GM04503 (cell line): ENCODE measurements around the gene FMO1.
"Not testable (repeated sequence)": the region's sequence is repeated elsewhere in the genome, so short reads cannot be mapped to it uniquely, and the experiment has no call there.

Source experiments
- DNase-seq: peaks from one replicate; pipeline ENCODE4 v3.0.0-alpha.2; 2012; ENCODE audit warnings: low read depth

FMO1 gene, protein sequence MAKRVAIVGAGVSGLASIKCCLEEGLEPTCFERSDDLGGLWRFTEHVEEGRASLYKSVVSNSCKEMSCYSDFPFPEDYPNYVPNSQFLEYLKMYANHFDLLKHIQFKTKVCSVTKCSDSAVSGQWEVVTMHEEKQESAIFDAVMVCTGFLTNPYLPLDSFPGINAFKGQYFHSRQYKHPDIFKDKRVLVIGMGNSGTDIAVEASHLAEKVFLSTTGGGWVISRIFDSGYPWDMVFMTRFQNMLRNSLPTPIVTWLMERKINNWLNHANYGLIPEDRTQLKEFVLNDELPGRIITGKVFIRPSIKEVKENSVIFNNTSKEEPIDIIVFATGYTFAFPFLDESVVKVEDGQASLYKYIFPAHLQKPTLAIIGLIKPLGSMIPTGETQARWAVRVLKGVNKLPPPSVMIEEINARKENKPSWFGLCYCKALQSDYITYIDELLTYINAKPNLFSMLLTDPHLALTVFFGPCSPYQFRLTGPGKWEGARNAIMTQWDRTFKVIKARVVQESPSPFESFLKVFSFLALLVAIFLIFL

GRCh38 chr1:171248302-171248701 lies at the start of gene FMO1:
Gene FMO1, plus strand, starts transcription at chr1:171248494. Its CDS starts 9,594 bp downstream, at chr1:171258088.
- no peak for DNase-seq

GRCh38 chr1:171204296-171204695 lies 44.0 kb upstream of the FMO1 start:
- no peak for DNase-seq

DNA sequence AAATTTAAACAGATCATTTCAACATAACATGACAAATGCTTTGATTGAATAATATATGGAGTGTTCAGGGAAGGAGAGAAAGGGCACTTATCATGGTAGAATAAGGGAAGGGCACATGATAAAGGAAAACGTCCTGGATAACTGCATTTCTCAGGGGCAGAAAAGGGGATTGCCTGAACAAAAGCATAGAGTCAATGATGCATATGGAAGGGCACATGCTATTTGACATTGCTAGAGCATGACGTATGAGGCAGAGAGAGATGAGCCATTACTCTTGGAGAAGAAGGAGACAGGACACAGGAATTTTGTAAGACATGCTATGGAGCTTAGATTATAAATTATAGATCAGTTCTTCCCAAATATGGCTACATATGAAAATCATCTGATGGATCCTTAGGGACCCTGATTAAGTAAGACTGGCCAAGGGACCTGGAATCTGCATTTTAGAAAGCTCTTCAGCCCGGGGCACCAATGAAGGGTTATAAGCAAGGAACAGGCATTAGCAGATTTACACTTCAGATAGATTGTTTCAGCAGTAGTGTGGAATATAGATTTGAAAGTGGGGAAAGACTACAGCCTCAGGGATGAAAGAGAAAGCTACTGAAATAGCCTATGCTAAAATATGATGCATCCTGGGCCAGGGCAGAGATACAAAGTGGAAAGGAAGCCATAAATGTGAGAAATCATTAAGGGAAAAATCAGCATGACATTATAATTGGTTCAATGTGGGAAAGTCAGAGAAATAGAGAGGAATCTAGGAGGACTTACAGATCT lies 41.9 kb upstream of the FMO1 start:
- DNase-seq, result no peak

- no peak for DNase-seq
These were observed 41.3 kb upstream of the FMO1 start for GRCh38 chr1:171206978-171207355.

- DNase-seq, result no peak
These were observed 40.9 kb upstream of the FMO1 start for GRCh38 chr1:171207377-171207776.

GRCh38 chr1:171210355-171210754 lies 37.9 kb upstream of the FMO1 start:
- no peak for DNase-seq

DNA sequence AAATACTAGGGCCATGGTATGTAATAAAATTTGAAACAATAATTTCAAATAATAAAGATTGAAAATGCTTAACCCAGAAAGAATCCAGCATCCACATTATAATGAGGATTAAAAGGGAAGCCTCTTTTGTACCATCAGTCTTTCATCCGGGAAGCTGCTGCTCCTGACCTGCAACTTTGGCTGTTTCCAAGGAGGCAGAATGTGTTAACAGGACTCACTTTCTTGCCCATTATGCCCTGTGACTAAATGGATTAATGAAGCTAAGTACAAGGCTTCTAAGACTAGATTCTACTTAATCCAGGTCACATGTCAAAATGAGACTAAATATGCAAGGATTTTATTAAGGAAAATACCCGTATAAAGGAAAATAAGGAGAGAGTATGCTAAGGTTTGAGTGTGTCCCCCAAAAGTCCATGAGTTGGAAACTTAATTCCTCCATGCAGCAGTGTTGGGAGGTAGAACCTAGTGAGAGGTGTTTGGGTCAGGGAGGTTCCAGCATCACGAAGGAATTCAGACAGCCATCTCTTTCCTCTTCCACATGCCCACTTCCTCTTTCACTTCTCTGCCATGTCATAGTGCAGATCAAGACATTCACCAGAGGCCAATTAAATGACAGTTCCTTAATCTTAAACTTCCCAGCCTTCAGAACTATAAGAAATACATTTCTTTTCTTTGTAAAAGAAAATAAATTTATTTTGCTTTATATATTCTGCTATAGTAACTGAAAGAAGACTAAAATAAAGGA lies 35.5 kb upstream of the FMO1 start:
- no peak for DNase-seq

DNA sequence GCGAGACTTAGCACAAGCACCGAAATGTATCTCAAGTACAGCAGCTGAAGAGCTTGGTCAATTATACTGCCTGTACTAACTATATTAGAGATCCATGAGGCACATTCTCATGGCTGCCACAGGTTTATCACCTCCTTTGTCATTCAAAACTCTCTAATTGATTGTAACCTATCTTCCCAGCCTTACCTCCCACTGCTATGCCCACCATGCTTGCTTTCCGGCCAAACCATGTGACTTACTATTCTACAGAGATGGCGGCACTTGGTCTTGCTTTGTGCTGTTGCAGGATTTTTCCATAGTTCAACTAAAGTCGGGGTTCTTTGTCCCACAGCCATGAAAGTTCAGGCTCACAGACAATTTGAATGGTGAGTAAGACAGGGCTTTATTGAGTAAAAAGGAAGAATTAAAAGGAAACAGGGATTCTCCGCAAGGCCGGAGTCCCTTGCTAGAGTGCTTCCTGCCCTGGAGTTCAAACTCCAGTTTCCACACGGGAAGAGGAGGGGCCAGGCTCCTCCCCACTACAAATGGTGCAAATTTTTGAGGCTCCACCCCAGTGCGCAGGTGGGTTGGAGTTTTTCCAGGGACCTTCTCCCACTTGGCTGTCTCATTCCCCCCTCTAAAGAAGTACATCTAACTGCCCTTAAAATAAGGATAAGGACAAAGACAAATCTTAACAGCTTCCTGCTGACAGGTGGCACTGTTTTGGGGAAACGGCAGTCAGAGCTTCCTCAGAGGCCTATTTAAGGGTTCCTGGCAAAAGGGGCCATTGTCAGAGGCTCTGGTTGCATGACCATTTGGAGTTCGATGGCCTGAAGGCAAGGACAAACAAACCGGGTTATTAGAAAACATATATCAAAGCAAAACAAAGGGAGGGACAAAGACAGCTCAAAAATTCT lies 34.5 kb upstream of the FMO1 start:
- DNase-seq, result no peak

DNA sequence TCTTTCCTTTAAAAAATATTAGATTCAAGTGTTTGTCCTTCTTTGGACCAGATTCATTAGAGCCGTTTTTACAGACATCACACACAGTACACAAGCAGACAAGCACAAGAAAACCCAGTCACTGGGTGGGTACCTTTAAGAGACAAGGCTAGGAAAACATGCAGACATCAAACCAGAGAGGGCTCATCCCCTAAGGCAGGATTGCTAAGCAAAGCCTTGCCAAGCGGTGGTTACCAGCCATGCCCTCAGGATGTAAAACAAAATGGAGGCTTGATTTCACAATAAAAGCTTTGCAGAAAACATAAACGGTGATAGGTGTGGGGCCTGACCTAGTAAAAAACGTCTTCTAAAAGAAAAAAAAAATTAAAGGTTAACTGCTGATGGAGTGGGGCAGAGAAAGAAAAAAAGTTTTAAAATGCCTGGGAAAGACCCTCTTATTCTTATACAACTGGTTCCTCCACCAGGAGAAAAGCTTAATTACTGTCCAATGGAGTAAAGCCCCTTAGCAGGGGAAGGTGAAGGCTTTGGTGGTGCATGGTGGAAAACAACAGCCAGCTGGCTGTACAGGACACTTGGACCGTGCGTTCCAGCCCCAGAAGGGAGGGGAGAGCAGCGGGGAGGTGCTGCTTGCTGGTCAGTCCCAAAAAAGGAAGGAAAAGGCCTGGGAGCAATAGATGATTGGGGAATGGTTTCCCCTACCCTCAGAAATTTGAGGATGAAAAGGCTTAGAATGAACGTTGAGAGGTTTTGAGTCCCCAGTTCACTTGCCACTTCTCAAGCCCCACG lies 30.4 kb upstream of the FMO1 start:
- no peak for DNase-seq

- DNase-seq, result no peak
These were observed 29.6 kb upstream of the FMO1 start for GRCh38 chr1:171218661-171219060.

GRCh38 chr1:171219346-171220080 lies 28.8 kb upstream of the FMO1 start:
- DNase-seq, result no peak

DNA sequence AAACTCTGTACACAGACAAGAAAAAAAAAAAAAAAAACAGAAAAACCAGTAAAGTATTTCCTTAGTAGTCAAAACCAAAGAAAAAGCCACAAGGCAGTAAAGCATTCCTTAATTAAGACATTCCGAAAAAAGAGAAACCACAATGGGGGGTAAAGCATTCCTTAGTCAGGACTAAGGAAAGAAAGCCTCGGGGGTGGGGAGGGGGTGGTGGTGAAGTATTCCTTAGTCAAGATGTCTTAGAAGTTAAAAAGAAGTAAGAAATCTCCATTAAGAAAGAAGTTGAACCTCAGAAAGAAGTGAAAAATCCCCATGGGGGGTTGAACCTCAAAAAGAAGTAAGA lies 28.2 kb upstream of the FMO1 start:
- DNase-seq, result peak; percentile 52

- no peak for DNase-seq
These were observed 27.7 kb upstream of the FMO1 start for GRCh38 chr1:171220581-171221054.

DNA sequence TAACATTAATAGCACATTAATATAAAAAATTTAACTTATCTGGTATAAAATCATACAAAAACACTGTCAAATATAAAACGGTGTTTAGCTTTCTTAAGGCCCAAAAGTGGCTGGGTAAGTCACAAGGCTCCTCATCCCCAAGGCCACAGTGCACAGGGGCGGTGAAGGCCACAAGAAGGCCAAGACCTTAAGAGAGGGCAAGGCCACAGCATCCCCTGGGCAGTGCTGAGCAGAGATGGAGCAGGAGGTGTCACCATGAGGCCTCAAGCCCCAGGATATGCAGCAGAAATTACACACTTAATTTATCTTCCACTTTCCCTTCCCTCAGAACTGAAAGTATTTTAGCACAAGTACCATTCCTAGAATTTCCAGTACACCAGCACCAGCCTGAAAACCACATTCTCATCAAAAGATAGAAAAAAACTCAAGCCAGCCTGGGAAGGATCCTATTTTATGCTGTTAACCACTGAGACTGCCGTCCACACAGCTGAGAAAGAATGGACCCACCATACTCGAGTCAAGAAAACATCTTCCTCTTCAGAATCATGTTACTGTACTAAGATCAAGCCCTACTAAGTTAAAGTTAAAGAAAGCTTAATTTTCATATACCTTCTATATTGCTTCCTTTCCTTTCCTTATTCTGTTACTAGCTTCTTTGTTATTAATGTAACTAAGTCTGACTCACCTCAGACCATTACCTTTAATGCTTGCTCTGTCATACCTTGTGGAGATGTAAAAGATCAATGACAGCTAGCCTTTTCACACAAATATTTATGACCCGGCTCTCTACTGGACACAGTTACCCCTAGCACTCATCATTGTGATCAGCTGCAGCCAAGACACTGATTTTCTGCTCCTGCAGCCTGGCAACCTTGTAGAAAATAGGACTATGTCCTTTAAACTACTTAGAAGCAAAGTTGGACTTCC lies 26.4 kb upstream of the FMO1 start:
- DNase-seq, result no peak

DNA sequence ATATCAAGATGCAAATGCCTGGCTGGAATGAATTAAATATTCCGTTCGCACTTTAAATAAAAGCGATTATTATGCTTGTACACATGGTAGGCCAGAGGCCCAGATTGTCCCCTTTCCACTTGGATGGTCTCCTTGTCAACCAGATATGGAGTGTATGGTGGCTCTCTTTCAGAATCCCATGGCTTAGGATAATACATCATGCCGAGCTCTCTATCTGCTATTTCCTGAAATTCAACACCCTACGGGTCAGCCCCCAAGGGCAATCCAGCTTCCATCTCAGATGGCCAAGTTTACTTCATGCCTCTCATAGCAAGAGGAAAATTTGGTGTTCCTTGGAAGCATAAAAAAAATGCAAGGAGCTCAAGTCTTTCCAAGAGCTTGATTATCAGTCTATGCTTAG lies 25.4 kb upstream of the FMO1 start:
- DNase-seq, result no peak

- DNase-seq, result not testable (repeated sequence)
These were observed 24.0 kb upstream of the FMO1 start for GRCh38 chr1:171224257-171224656.

DNA sequence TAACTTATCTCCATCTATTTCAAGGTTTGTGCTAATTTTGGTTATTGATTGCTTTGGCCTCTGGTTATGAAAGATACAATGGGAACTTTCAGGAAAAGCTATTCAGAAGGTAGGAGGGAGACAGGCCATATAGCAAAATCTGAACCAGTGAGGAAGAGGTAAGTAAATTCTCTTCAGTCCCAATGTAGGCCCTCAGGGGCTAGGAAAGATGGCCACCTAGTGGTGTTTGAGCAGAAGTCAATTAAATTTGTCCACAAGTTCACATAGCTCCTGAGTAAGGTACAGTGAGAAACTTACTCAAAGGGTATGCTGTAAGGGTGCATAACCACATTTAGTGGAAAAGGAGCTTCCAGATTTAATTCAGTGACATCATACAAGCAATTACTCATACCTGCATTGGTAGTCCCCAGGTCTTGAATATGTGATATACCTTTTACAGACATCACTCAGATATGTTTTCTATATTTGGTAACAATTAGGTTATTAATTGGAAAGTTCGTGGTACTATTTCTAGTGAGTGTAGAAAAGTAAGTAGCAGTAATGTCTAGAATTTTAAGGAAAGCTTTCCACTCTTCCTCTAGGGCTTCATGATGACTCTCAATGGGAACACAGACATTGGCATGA lies 21.4 kb upstream of the FMO1 start:
- no peak for DNase-seq

- no peak for DNase-seq
These were observed 17.0 kb upstream of the FMO1 start for GRCh38 chr1:171231326-171231725.
